ENCODE results near the gene HSD11B2. TPM values are rescaled to one million over a fixed set of nuclear protein-coding genes. Genes with fewer than 3 reads are reported as not detected.
A peak's percentile ranks its signal among the peaks of the same experiment; 100 is the strongest.

Gene HSD11B2
- total and polyA plus RNA-seq, 2 of the 8 experiments (the other 6 are each of a cell fraction or from before 2014, with no cell fraction given) = 28.7 to 32.9 TPM

DNA sequence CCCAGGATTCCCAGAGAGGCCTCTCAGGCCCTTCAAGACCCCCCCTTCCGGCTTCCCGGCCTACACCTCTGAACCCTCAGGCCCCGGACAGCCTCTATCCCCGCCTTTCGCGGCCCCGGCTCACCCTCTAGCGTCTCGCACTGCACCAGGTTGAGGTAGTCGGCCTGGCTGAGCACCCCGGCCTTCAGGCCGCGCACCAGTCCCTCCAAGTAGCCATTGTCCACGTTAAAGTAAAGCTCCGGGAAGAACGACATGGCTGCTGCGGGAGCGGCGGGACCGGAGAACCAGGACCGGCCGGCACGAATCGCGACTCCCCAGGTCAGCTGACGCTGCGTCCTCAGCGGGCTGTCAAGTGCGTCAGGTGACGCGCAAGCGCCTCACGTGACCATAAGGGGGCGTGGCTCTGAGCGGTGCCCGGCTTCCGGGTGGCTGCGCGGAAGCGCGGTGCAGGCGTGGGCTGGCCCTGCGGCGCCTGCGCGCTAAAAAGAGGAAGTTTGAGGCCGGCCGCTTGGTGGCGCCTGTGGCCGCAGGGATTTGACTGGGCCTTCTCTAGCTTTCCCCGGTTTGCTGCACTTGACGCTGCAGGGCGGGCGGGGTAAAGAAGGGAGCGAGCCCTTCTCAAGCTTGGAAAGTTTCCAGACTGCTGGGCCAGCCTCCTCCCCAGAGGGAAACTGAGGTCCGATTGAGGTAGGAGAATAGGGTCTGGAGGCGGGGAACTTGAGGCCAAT, 50.1 kb downstream of the HSD11B2 start, which contains the start of gene ATP6V0D1:
ATP6V0D1 (minus strand) TSS at position 325 of the 728 bp plus-strand sequence; CDS start at position 254, 71 bp downstream.
- CTCF ChIA-PET (ENCODE audit: partially characterized antibody) = interaction anchor here (0.6 to 8.9 kb wide), 23 partner anchors 10 to 214 kb away, joined by 3 to 74 read pairs (median 4); no protein-coding TSS in a partner anchor
- H3K14ac ChIP-seq (ENCODE audit: insufficient read length) = no peak within 1 kb of the TSS
- peak; percentile 95 to 99 for DNase-seq (ENCODE audit: low read depth in 1 of 2, low spot score in 2 of 2)
- peak within 1 kb of the TSS; percentile 68 to 95 for H3K4me2 ChIP-seq (ENCODE audit: insufficient read depth in 1 of 2, low read depth in 2 of 2, low read length in 2 of 2)
- peak within 1 kb of the TSS; percentile 79; the same call in 1 of the 2 replicates for H3K18ac ChIP-seq (ENCODE audit: extremely low read depth, low read length)
- no peak within 1 kb of the TSS for H2BK15ac ChIP-seq (ENCODE audit: low read length)
- FAIRE-seq = no peak
- peak within 1 kb of the TSS; percentile 90 to 93 (median 91) for H3K4me3 ChIP-seq (ENCODE audit: extremely low read depth in 1 of 4, insufficient read depth in 2 of 4, low read depth in 3 of 4, low read length in 4 of 4)
- no peaks in the 10 kb centered on the region for H3K9me3 ChIP-seq (ENCODE audit: insufficient read depth in 2 of 2, low read depth in 1 of 2, low read length in 1 of 2)
- H2BK20ac ChIP-seq (ENCODE audit: low read length) = 0 out of 2 replicates have a peak within 1 kb of the TSS, but pooled peaks have one; percentile 80
- H3K23me2 ChIP-seq (ENCODE audit: low read depth, low read length) = peaks cover 8% of the 10 kb centered on the region; the same call in 1 of the 2 replicates
- no peak within 1 kb of the TSS for H2AK5ac ChIP-seq (ENCODE audit: low read depth, low read length)
- peak within 1 kb of the TSS; percentile 81 for H4K8ac ChIP-seq (ENCODE audit: extremely low read depth, insufficient read depth, low read length)
- peak within 1 kb of the TSS; percentile 88; the same call in 1 of the 2 replicates for H2BK5ac ChIP-seq (ENCODE audit: low read depth, low read length)
- peaks cover 0 to 7% of the 10 kb centered on the region in 2 experiments for H4K20me1 ChIP-seq (replicated peaks in 1 of 2; ENCODE audit: control insufficient read depth in 1 of 2, insufficient read depth in 2 of 2, low read length in 2 of 2)
- peaks cover 0 to 19% (median 10%) of the 10 kb centered on the region in 4 experiments; a peak in 4 of 7 replicates for H3K27me3 ChIP-seq (replicated peaks in 1 of 4; ENCODE audit: control insufficient read depth in 3 of 4, extremely low read depth in 1 of 4, insufficient read depth in 3 of 4, low read length in 3 of 4)
- H3K23ac ChIP-seq (ENCODE audit: insufficient read length) = no peak within 1 kb of the TSS
- 1% methylated on average over 56 of the region's 57 CpGs; no CpG with 5 or more reads in 1 of the 2 experiments for WGBS, 2 experiments (ENCODE audit: extremely low coverage in 1 of 2, insufficient coverage in 1 of 2, insufficient read length in 1 of 2, insufficient replicate concordance in 2 of 2, low coverage in 1 of 2, low lambda C conversion rate in 2 of 2, missing lambda C conversion rate in 1 of 2)
- POLR2A ChIA-PET (ENCODE audit: partially characterized antibody) = interaction anchor here (0.6 to 1.4 kb wide), 11 partner anchors 9 to 186 kb away, joined by 3 to 5 read pairs (median 3); partner anchors contain the start of genes C16orf86, CTCF and ENKD1
- peak within 1 kb of the TSS; percentile 97 for H2AFZ ChIP-seq (ENCODE audit: low read length)
- peak within 1 kb of the TSS; percentile 70; the same call in 1 of the 2 replicates for H3K27ac ChIP-seq (ENCODE audit: low read depth, low read length)
- peak within 1 kb of the TSS; percentile 86 for H4K91ac ChIP-seq (replicated peaks; ENCODE audit: insufficient read length, low read length)
- H3K4me1 ChIP-seq (replicated peaks in 1 of 4; ENCODE audit: control insufficient read depth in 3 of 4, insufficient read depth in 4 of 4, low read length in 3 of 4) = peaks cover 0 to 3% (median 3%) of the 10 kb centered on the region in 4 experiments; a peak in 4 of 7 replicates
- peak within 1 kb of the TSS; percentile 85 for H4K5ac ChIP-seq (ENCODE audit: insufficient read length, low read depth, low read length)
- H3K9ac ChIP-seq (replicated peaks in 1 of 4; ENCODE audit: extremely low read depth in 1 of 4, low read depth in 3 of 4, low read length in 3 of 4) = peak within 1 kb of the TSS; percentile 53 to 82 (median 74)
- peaks cover 0 to 11% of the 10 kb centered on the region in 2 experiments; a peak in 2 of 4 replicates for H3K79me2 ChIP-seq (ENCODE audit: control insufficient read depth in 1 of 2, insufficient read depth in 2 of 2, low read length in 2 of 2)
- no peak within 1 kb of the TSS for H3K4ac ChIP-seq (replicated peaks; ENCODE audit: insufficient read length, low read depth, low read length)
- H2BK120ac ChIP-seq (replicated peaks; ENCODE audit: low read depth, low read length) = peak within 1 kb of the TSS; percentile 68
- H3K79me1 ChIP-seq (ENCODE audit: low read depth, low read length) = no peaks in the 10 kb centered on the region; the same call in 1 of the 2 replicates
- H2BK12ac ChIP-seq (ENCODE audit: low read depth, low read length) = no peak within 1 kb of the TSS
- no peaks in the 10 kb centered on the region for H3K36me3 ChIP-seq (ENCODE audit: control insufficient read depth in 2 of 4, insufficient read depth in 4 of 4, low read length in 3 of 4)
- H3K56ac ChIP-seq (replicated peaks; ENCODE audit: insufficient read length, low read depth, low read length) = no peak within 1 kb of the TSS
- TF ChIP-seq SP4 (IDR thresholded peaks at IDR 0.05; ENCODE audit: low read length) (peak; percentile 99), ASH2L (IDR thresholded peaks at IDR 0.05; ENCODE audit: low read length) (peak; percentile 50), TCF12 (IDR thresholded peaks at IDR 0.05; ENCODE audit: low read depth, low read length) (peak; percentile 52; the same call in 1 of the 2 replicates), KDM4A (IDR thresholded peaks at IDR 0.05; ENCODE audit: low read depth, low read length, severe bottlenecking) (peak; percentile 70), NRF1 (IDR thresholded peaks at IDR 0.05; ENCODE audit: low read depth, low read length) (peak; percentile 64), TBP (IDR thresholded peaks at IDR 0.05; ENCODE audit: low read depth, low read length) (peak; percentile 52), TEAD4 (IDR thresholded peaks at IDR 0.05; ENCODE audit: low read depth, low read length) (no peak), USF2 (IDR thresholded peaks at IDR 0.05; ENCODE audit: low read length) (peak; percentile 100), RNF2 (IDR thresholded peaks at IDR 0.05; ENCODE audit: borderline replicate concordance, low read depth, low read length, missing control alignments, poor library complexity, severe bottlenecking) (no peak), RBBP5 (IDR thresholded peaks at IDR 0.05; ENCODE audit: borderline replicate concordance, low read depth, low read length) (0 out of 2 replicates have a peak, but pooled peaks have one; percentile 42)
